Activated CD4-positive, CD25-positive, alpha-beta regulatory T cell (primary cell): ENCODE results near the gene PNMA6E.

Experiments
- DNase-seq, 4 experiments: peaks; one replicate each; lab custom pipeline; 2025; lab: John Stamatoyannopoulos, UW

PNMA6E gene

GRCh38 chrX:153384390-153384789 is 16.8 kb downstream of the PNMA6E start:
- no peak for DNase-seq

GRCh38 chrX:153382563-153383482 is 18.3 kb downstream of the PNMA6E start:
- DNase-seq, result no peak

DNA sequence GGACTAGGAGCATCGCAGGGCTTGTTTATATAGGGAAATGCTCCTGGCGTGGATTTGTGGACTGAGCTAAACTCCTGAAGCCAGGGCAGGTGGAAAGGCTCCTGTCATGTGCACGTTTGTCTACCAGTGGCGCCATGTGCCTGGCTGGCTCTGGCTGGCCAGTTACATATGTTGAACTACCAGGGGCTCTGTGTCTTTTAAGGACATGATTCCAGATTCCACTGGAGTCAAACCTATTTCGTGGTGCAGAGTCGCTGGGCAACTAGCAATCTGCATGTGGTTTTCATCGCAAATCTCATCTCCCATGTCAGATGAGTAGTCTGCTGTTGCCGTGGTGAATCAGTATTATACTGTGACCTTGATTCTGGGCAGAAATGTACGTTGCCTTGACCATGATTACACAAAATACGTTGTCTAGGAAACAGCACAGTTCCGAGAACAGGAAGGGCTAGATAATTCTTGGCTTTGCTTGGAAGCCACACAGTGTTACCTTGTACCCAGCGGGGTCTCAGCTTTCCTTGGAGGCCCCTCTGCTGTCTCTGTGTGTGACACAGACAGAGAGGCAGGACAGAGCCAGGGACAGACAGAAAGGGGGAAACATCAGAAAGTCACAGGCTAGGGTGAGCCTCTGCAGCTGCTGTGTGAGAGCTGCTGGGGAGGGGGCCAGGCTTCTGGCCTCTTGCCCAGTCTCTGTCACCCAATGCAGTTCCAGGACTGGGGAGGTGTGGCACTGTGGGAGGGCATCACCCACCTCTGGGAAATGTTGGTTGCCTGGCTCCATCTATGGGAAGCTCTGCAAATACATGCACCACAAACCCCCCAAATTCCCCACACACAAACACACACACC is 19.2 kb downstream of the PNMA6E start:
- DNase-seq, result no peak

GRCh38 chrX:153380691-153381090 is 20.5 kb downstream of the PNMA6E start:
- DNase-seq, result no peak

DNA sequence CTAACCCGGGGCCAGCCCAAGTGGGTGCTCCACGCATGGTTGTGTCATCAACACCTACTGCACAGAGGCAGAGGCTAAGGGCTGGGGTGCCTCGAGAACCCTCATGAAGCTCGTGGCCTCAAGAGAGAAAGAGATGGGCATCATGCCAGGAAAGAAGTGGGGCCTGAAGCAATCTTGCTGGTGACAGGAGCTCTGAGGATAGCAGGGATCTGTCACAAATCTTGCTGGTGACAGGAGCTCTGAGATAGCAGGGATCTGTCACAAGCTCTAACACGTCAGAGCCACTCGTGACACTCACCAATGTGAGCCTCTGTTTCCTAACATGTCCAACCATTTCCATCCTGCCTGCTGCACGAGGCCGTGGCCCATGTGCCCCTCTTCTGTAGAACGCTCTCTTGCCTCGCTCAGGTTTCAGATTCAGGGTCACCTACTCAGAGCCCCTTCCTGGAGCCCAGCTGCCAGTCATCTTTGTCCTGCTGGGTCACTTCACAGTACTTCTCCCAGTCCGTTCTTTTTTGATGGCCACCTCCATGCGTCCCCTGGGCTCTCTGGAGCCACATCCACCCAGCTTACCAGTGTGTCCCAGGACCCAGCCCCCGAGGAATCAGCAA is 21.1 kb downstream of the PNMA6E start:
- DNase-seq, result no peak

DNA sequence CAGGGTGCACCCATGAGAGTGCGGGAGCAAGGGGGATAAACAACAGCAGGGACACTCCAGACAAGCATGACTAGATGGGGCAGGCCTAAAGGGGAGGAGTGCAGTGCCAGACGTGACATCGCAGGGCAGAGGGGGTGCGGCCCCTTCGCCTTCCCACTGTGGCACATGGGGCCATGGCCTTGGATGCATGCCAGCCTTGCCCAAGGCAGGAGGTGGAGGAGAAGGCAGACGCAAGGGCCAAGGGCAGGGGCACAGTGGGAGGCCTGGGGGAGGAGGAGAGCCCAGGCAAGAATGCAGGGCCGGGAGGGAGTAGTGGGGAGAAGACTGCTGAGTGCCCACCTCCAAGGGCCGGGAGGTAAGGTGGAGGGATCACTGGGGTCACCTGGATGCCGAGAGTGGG is 21.6 kb downstream of the PNMA6E start:
- DNase-seq, result no peak

DNA sequence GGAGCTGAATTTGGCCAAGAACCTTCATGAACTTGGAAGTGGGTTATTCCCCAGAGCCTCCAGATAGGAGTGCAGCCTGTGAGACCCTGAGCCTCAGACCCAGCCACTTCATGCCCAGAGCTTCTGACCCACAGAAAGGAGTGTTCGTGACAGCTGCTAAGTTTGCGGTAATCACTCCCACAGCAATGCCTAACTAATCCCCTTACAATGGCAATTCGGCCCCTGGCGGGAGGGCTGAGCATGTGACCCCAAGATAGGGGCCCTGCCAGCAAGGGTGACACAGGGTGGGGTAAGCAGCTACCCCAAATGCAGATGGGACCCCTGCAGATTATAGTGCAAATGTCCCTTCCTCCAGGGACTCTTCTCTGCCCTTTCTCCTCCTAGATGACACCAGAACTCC is 22.5 kb downstream of the PNMA6E start:
- DNase-seq, result no peak

- DNase-seq, result no peak
Observed at GRCh38 chrX:153377727-153378126, 23.4 kb downstream of the PNMA6E start.

GRCh38 chrX:153375571-153375970 is 25.6 kb downstream of the PNMA6E start:
- DNase-seq, result no peak

GRCh38 chrX:153374426-153374825 is 26.7 kb downstream of the PNMA6E start:
- DNase-seq, result no peak

DNA sequence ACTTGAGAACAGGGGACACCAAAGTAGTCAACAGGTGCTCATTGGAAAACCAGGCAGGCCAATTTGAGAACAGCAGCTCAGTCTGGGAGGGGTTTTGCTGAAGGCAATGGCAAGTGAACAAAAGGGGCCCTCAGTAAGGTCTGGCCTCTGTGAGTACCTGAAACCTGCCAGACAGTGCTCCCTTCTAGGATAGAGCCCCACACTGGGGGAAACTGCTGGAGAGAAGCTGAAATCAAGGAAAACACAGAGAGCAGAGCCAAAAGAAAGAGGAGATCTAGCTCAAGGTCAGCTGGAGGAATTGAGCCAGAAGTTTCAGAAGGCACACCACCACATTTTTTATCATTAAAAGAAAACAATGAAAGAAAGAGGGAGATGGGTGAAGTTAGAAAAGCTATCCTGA is 28.2 kb downstream of the PNMA6E start:
- no peak for DNase-seq

- no peak for DNase-seq
Observed at GRCh38 chrX:153371256-153371655, 29.9 kb downstream of the PNMA6E start.

DNA sequence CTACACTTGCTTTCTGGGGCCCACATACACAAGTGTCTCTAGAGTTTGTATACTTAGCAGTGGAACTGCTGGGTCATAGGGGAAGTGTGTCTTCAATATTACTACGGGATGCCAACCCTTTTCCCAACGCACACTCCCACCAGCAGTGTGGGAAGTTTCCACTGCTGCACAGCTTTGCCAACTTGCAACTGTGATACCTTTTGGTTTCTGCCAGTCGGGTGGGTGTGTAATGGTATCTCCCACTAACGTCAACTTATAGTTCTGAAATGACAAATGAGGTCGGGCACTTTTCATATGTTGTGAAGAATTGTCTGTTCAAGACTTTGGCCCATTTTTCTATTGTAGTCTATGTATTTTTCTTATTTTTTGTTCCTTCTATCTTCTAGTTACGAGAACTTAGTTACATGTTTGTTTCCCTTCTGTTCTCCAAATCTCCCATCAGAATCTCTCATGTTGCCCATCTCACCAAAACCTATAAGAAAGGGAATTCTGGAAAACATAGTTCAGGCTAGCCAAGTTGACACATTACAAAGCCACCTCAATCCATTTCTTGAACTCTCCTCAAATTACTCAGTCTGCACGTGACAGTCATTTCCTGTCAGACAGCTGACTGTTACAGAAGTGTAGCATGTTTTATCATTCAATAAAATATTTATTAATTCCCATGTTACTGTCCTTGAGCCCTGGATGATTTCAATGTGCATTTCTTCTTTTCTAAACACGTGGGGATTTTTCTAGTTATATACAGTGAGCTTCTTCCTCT is 30.7 kb downstream of the PNMA6E start:
- no peak for DNase-seq

GRCh38 chrX:153366878-153367538 is 34.1 kb downstream of the PNMA6E start:
- no peak for DNase-seq

- DNase-seq, result no peak
Observed at GRCh38 chrX:153366119-153366518, 35.0 kb downstream of the PNMA6E start.

DNA sequence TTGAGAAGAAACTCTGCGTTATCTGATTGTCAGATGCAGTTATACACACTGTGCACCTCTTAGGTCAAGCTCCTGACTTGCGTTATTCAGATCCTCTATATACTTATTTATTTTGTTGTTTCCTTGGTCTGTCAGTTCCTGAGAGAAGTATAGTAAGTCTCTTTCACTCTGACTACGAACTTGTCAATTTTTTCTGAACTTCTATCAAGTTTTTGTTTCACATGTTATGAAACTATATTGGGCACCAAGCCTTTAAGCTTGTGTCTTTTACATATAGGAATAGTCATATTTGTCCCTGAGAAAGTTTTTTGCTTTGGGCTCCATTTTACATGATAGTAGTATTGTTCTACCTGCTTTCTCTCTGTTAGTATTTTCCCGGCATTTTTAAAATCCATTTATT is 35.5 kb downstream of the PNMA6E start:
- DNase-seq, result no peak

GRCh38 chrX:153361781-153362397 is 39.3 kb downstream of the PNMA6E start:
- DNase-seq, result no peak

DNA sequence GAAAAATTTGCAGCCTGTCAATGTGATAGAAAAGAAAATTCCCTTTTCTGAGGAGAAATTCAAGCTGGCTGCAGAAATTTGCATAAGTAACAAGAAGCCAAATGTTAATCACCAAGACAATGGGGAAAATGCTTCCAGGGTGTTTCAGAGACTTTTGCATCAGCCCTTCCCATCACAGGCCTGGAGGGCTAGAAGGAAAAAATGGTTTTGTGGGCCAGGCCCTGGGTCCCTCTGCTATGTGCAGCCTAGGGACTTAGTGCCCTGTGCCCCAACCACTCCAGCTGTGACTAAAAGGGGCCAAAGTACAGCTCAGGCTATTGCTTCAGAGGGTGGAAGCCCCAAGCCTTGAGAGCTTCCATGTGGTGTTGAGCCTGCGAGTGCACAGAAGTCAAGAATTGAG is 43.3 kb downstream of the PNMA6E start:
- DNase-seq, result no peak

- DNase-seq, result no peak
Observed at GRCh38 chrX:153353416-153353815, 47.7 kb downstream of the PNMA6E start.

DNA sequence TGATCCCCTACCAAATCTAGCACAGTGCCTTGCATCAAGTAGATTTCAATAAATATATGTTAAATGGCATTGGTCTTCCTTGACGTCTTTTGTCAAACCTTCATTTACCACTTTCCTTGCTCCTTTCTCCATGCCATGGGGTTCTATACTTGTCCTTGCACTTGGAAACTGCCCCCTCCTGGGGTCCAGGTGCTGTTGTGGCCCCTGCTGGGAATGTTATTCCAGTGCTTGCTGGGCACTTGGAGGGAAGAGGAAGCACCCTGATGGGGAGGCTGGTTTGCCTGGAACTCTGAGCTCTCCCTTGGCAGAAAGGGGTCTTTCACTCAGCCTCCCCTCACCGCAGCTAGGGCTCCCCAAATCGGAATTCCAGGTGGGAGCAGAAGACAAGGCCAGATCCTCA is 48.3 kb downstream of the PNMA6E start:
- no peak for DNase-seq

- DNase-seq, result no peak
Observed at GRCh38 chrX:153351981-153352380, 49.2 kb downstream of the PNMA6E start.
